ENCODE measurements around the gene FOSB.
"Not testable (repeated sequence)": the region's sequence is repeated elsewhere in the genome, so short reads cannot be mapped to it uniquely, and the experiment has no call there.

The FOSB gene

DNA sequence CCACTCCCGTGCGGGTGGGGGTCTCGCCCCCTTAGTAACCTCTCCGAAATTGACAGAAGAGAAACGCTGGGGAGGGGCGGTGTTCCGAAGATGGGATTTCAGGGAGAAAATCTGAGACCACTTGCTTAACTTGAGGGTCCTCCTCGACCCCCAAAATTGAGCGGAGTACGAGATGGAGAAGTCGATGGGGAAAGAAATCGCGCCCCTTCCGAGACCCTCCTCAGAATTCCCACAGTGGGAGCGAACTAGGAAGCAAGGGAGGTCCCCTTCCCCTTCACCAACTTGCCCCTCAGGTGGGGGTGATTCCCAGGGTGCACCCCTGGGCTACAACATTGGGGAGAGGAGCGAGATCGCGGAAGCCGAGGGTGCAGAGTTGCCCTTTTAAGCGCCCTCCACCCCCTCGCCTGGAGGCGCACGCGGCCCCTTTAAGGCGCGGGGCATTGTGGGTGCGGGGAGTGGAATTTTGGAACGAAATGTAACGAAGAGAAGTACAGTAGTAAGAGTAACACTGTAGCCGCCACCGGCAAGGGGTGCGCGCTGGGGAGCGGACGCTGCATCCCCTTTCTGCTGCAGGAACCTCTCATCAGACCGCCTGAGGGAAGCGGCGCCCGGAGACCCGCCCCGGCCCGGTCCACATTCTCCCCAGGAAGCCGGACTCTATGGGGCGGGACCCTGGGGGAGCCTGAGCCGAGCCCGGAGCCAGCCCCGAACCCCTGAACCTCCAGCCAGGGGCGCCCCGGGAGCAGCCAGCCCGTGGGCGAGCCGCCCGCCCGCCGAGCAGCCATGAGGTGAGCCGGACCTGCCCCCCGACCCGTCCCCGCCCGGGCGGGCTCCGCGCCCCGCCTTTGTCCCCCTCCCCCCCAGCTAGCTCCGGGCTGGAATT lies 39.4 kb downstream of the FOSB start, which contains the start of gene VASP:
Gene VASP (plus strand): TSS at position 491 of the 883 bp plus-strand sequence. CDS start 293 bp downstream, at position 784.
- peak; percentile 95 to 97 for DNase-seq

GRCh38 chr19:45507872-45508416 lies 40.1 kb downstream of the FOSB start:
- DNase-seq, result no peak

GRCh38 chr19:45508417-45508860 lies 40.6 kb downstream of the FOSB start:
- DNase-seq, result no peak

- peak; percentile 71 to 72 for DNase-seq
Observed at GRCh38 chr19:45508861-45509691, 41.3 kb downstream of the FOSB start.

GRCh38 chr19:45509692-45510015 lies 41.9 kb downstream of the FOSB start:
- no peak for DNase-seq

DNA sequence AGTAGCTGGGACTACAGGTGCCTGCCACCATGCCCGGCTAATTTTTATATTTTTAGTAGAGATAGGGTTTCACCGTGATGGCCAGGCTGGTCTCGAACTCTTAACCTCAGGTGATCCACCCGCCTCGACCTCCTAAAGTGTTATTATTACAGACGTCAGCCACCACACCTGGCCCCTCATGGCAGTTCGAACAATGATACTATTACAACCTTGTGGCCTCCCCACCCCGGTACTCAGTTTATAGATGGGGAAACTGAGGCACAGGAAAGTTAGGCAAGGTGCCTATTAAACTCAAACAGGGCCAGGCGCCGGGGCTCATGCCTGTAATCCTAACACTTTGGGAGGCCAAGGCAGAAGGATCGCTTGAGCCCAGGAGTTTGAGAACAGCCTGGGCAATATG lies 42.6 kb downstream of the FOSB start:
- DNase-seq, result not testable (repeated sequence)

GRCh38 chr19:45511074-45511473 lies 43.3 kb downstream of the FOSB start:
- DNase-seq, result no peak

DNA sequence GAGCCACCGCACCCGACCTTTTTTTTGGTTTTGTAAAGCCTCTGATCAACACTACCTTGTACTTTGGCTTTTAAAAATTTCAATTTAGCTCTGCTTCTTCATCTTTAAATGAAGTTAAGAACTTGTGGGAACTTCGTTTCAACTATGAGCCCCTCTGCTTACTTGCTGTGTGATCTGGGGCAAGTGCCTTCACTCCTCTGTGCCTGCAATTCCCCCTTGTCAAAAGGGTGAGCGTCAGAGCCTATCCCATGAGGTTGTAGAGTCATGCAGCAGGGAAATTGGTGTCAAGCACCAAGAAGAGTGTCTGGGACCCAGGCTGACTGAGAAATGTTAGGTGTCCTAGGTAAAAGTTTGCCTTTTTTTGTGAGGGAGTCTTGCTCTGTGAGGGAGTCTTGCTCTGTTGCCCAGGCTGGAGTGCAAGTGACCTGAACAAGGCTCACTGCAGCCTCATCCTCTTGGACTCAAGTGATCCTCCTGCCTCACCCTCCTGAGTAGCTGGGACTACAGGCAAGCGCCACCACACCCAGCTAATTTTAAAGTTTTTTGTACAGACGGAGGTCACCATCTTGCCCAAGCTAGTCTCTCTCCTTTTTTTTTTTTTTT lies 45.2 kb downstream of the FOSB start:
- no peak for DNase-seq

DNA sequence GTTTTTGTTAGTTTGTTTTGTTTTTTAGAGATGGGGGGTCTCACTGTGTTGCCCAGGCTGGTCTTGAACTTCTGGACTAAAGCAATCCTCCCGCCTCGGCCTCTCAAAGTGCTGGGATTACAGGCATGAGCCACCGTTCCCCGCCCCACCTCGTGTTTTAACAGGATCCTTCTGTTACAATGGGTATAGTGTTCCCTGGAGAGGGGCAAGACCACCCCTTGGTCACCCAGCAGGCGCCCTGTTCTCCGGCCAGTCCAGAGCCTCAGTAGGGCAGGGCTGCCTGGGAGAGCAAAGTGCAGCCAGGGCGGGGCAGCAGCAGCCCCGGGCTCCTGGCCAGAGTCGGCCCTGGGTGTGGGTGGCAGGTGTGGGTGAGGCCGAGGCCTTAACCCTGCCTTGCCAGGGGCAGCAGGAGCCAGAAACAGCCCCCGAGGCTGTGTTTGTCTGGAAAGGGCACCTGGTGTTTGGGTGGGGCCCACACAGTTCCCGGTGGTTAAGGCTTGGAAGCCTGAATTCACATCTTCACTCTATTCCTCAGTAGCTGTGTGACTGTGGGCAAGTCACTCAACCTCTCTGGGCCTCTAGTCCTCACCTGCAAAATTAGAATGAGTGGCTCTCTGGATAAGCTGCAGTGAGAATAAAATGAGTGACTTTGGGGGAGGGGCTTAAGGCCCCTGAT lies 46.7 kb downstream of the FOSB start:
- peak in 1 of 2 donors; percentile 69 for DNase-seq

GRCh38 chr19:45515081-45515624 lies 47.4 kb downstream of the FOSB start:
- DNase-seq, result peak; percentile 98

- peak; percentile 89 to 93 for DNase-seq
Observed at GRCh38 chr19:45515807-45516401, 48.1 kb downstream of the FOSB start.

- no peak for DNase-seq
Observed at GRCh38 chr19:45517238-45517637, 49.4 kb downstream of the FOSB start.

DNA sequence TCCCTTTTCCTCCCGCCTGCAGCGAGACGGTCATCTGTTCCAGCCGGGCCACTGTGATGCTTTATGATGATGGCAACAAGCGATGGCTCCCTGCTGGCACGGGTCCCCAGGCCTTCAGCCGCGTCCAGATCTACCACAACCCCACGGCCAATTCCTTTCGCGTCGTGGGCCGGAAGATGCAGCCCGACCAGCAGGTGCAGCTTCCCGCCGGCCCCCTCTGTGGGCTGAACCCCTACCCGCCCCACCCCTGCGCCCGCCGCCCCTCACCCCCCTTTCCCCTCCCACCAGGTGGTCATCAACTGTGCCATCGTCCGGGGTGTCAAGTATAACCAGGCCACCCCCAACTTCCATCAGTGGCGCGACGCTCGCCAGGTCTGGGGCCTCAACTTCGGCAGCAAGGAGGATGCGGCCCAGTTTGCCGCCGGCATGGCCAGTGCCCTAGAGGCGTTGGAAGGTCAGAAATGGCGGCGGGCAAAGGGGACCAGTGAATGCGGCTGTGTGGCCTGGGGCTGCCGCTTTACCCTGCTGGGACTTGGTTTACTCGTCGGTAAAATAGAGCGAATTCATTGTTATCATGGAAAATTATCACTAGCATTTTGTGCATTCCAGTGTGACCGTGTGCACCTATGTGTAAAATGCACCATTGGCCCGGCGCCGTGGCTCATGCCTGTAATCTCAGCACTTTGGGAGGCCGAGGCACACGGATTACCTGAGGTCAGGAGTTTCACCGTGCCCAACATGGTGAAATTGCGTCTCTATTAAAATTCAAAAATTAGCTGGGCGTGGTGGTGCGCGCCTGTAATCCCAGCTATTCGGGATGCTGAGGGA lies 50.1 kb downstream of the FOSB start:
- no peak for DNase-seq

- no peak for DNase-seq
Observed at GRCh38 chr19:45518469-45518826, 50.7 kb downstream of the FOSB start.

DNA sequence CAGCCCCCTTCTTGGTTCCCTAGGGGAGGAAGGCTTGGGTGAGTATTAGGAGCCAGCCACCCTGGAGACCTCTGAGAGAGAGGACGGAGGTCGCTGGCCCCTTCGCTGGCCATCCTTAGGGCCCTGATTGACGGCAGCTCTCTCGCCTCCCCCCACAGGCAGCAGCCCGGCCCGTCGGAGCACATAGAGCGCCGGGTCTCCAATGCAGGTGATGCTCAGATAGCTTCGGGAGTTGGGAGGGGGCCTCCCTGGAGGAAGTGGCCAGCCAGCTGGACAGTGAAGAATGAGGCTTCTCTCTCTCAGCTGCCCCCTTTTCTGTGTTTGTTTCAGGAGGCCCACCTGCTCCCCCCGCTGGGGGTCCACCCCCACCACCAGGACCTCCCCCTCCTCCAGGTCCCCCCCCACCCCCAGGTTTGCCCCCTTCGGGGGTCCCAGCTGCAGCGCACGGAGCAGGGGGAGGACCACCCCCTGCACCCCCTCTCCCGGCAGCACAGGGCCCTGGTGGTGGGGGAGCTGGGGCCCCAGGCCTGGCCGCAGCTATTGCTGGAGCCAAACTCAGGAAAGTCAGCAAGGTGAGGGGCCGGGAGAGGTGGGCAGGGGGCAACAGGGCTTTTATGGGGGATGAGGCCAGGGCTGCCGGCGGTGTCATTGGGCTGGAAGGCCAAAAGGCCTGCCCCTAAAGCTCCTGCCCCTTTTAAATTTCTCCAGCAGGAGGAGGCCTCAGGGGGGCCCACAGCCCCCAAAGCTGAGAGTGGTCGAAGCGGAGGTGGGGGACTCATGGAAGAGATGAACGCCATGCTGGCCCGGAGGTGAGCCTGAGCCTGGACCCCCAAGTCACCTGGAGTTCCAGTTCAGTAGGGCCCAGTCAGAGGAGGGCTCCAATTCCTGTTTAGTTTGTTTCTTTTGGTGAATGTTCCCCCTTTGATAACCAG lies 54.5 kb downstream of the FOSB start:
- no peak for DNase-seq

DNA sequence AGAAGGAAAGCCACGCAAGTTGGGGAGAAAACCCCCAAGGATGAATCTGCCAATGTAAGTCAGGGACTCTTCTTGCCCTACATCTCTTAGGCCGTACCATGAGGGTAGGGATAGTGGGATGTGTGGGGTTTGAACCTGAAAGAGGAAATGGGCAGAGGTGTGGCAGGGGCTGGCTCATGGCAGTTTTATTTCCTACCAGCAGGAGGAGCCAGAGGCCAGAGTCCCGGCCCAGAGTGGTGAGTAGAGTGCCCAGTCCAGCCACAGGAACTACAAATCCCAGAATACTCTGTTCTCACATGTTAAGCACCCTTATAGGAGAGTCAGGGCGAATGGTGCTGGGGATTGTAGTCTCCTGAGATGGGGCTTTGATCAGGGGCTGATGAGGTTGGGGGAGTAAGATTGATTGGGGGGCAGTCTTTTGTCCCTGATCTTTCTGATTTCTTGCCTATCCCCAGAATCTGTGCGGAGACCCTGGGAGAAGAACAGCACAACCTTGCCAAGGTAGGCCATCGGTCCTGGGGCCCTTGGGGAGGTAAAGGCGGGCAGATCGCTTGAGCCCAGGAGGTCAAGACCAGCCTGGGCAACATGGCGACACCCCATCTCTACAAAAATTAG lies 56.0 kb downstream of the FOSB start:
- DNase-seq, result peak; percentile 86 to 89

GRCh38 chr19:45524575-45525129 lies 56.9 kb downstream of the FOSB start:
- no peak for DNase-seq
